ENCODE data around the gene PPP1R14C. TPM values are rescaled to one million over a fixed set of nuclear protein-coding genes. Genes with fewer than 3 reads are reported as not detected.

Gene PPP1R14C
- total and polyA plus RNA-seq, 2 experiments from 2014 or later: 2.1 to 5.2 TPM

DNA sequence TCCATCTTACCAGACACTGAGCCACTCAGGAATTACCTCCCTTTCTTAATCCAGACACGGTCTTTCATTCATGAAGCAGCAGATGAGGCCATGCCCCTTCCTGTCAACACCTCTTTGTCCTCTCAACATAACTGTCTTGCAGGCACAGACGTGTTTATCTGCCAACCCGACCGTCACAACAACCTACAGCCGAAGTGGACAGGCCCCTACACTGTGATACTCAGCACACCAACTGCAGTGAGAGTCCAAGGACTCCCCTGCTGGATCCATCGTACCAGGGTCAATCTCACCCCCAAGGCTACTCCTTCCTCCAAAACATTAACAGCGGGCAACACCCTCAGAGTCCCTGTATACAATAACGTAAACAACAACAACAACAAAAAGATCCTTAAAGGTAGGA is 43.3 kb upstream of the PPP1R14C start:
- H3K4me1 ChIP-seq (ENCODE audit: insufficient read depth): no peaks in the 10 kb centered on the region
- no peaks in the 10 kb centered on the region for H3K36me3 ChIP-seq (replicated peaks; ENCODE audit: insufficient read depth, low read depth)
- H3K79me2 ChIP-seq: no peaks in the 10 kb centered on the region
- H3K27me3 ChIP-seq: peaks cover 3% of the 10 kb centered on the region
- no peaks in the 10 kb centered on the region for H3K9me2 ChIP-seq (replicated peaks; ENCODE audit: insufficient read depth)
- H4K20me1 ChIP-seq (ENCODE audit: insufficient read depth, poor library complexity, severe bottlenecking): no peaks in the 10 kb centered on the region
- DNase-seq (ENCODE audit: low spot score): no peak
- TF ChIP-seq EZH2 (IDR thresholded peaks at IDR 0.05; ENCODE audit: borderline replicate concordance) (no peak), EZH2phosphoT487 (IDR thresholded peaks at IDR 0.05; ENCODE audit: low read depth, severe bottlenecking, unreplicated experiment) (no peak)
- TF ChIP-seq, protein P1, sequence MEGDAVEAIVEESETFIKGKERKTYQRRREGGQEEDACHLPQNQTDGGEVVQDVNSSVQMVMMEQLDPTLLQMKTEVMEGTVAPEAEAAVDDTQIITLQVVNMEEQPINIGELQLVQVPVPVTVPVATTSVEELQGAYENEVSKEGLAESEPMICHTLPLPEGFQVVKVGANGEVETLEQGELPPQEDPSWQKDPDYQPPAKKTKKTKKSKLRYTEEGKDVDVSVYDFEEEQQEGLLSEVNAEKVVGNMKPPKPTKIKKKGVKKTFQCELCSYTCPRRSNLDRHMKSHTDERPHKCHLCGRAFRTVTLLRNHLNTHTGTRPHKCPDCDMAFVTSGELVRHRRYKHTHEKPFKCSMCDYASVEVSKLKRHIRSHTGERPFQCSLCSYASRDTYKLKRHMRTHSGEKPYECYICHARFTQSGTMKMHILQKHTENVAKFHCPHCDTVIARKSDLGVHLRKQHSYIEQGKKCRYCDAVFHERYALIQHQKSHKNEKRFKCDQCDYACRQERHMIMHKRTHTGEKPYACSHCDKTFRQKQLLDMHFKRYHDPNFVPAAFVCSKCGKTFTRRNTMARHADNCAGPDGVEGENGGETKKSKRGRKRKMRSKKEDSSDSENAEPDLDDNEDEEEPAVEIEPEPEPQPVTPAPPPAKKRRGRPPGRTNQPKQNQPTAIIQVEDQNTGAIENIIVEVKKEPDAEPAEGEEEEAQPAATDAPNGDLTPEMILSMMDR (IDR thresholded peaks at IDR 0.05; ENCODE audit: poor library complexity): no peak
- H3K9me3 ChIP-seq (ENCODE audit: low read depth): no peaks in the 10 kb centered on the region
- WGBS (ENCODE audit: low lambda C conversion rate, missing lambda C conversion rate): 92% methylated on average over 8 of the region's 8 CpGs
- no peak overlapping the region for H3K27ac ChIP-seq
- H3K4me3 ChIP-seq: no peak overlapping the region
- no peak overlapping the region for H2AFZ ChIP-seq
- no peak overlapping the region for H3K4me2 ChIP-seq

DNA sequence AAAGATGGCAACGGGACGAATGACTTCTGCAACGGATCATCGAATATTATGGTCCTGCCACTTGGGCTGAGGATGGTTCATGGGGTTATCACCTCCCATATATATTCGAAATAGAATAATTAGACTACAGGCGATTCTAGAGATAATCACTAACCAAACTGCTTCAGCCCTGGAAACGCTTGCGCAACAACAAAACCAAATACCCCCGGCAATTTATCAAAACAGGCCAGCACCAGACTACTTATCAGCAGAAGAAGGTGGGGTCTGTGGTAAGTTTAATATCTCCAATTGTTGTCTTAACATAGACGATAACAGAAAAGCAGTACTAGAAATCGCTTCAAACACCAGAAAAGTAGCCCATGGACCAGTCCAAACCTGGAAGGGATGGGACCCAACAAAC is 42.9 kb upstream of the PPP1R14C start:
- no peak for DNase-seq (ENCODE audit: low spot score)
- no peak overlapping the region for H3K4me2 ChIP-seq
- peaks cover 3% of the 10 kb centered on the region for H3K27me3 ChIP-seq
- no peaks in the 10 kb centered on the region for H3K9me3 ChIP-seq (ENCODE audit: low read depth)
- no peak overlapping the region for H3K4me3 ChIP-seq
- H2AFZ ChIP-seq: no peak overlapping the region
- no peaks in the 10 kb centered on the region for H3K36me3 ChIP-seq (replicated peaks; ENCODE audit: insufficient read depth, low read depth)
- no peak for TF ChIP-seq EZH2 (IDR thresholded peaks at IDR 0.05; ENCODE audit: borderline replicate concordance)
- no peak for TF ChIP-seq EZH2phosphoT487 (IDR thresholded peaks at IDR 0.05; ENCODE audit: low read depth, severe bottlenecking, unreplicated experiment)
- TF ChIP-seq, protein P1 (IDR thresholded peaks at IDR 0.05; ENCODE audit: poor library complexity): no peak
- WGBS (ENCODE audit: low lambda C conversion rate, missing lambda C conversion rate): 93% methylated on average over 11 of the region's 11 CpGs
- no peaks in the 10 kb centered on the region for H3K9me2 ChIP-seq (replicated peaks; ENCODE audit: insufficient read depth)
- no peaks in the 10 kb centered on the region for H4K20me1 ChIP-seq (ENCODE audit: insufficient read depth, poor library complexity, severe bottlenecking)
- no peaks in the 10 kb centered on the region for H3K4me1 ChIP-seq (ENCODE audit: insufficient read depth)
- H3K79me2 ChIP-seq: no peaks in the 10 kb centered on the region
- H3K27ac ChIP-seq: no peak overlapping the region

DNA sequence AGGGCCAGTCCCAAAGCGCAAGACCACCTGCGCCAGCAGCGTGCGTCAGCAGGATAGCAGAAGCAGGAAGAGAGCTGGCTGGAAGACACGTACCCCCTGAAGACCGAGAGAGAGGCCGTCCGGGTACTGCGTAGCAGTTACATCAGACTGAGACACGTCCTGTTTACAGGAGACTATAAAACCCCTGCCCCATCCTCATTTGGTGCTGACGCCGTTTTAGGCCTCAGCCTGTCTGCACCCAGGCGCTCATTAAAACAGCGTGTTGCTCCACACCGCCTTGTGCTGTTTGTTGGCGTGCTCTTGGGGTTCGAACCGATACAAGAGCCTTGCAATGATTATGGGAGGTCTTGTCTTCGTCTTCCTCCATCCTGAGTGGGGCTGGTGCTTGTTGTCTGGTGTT is 42.1 kb upstream of the PPP1R14C start:
- H3K4me1 ChIP-seq (ENCODE audit: insufficient read depth): no peaks in the 10 kb centered on the region
- H3K9me3 ChIP-seq (ENCODE audit: low read depth): no peaks in the 10 kb centered on the region
- no peak overlapping the region for H3K4me2 ChIP-seq
- H3K36me3 ChIP-seq (replicated peaks; ENCODE audit: insufficient read depth, low read depth): no peaks in the 10 kb centered on the region
- no peak overlapping the region for H3K27ac ChIP-seq
- no peaks in the 10 kb centered on the region for H3K27me3 ChIP-seq
- H3K9me2 ChIP-seq (replicated peaks; ENCODE audit: insufficient read depth): no peaks in the 10 kb centered on the region
- H3K79me2 ChIP-seq: no peaks in the 10 kb centered on the region
- H3K4me3 ChIP-seq: no peak overlapping the region
- H2AFZ ChIP-seq: no peak overlapping the region
- TF ChIP-seq EZH2 (IDR thresholded peaks at IDR 0.05; ENCODE audit: borderline replicate concordance): no peak
- TF ChIP-seq, protein P1 (IDR thresholded peaks at IDR 0.05; ENCODE audit: poor library complexity): no peak
- no peak for TF ChIP-seq EZH2phosphoT487 (IDR thresholded peaks at IDR 0.05; ENCODE audit: low read depth, severe bottlenecking, unreplicated experiment)
- no peak for DNase-seq (ENCODE audit: low spot score)
- 90% methylated on average over 19 of the region's 19 CpGs for WGBS (ENCODE audit: low lambda C conversion rate, missing lambda C conversion rate)
- H4K20me1 ChIP-seq (ENCODE audit: insufficient read depth, poor library complexity, severe bottlenecking): no peaks in the 10 kb centered on the region
